Measurements from ENCODE around the gene CELSR2.

Gene CELSR2

GRCh38 chr1:109258481-109259466 lies 9.4 kb downstream of the CELSR2 start:
- Histone ChIP-seq H3K4me3 (ENCODE audit: low read depth, low read length) (no peak overlapping the region), H3K27me3 (ENCODE audit: insufficient read depth, low read depth, severe bottlenecking) (no peaks in the 10 kb centered on the region), H3K36me3 (peaks cover 63% of the 10 kb centered on the region), H3K27ac (no peak overlapping the region; the same call in 1 of the 2 replicates), H3K9me3 (ENCODE audit: severe bottlenecking) (no peaks in the 10 kb centered on the region)
- TF ChIP-seq CTCF (IDR thresholded peaks at IDR 0.05; ENCODE audit: low read depth, low read length), result no peak
- no peak for DNase-seq

- H3K36me3 ChIP-seq, result peaks cover 62% of the 10 kb centered on the region
- H3K9me3 ChIP-seq (ENCODE audit: severe bottlenecking), result no peaks in the 10 kb centered on the region
- no peak overlapping the region for H3K4me3 ChIP-seq (ENCODE audit: low read depth, low read length)
- H3K27ac ChIP-seq, result peak overlapping the region; percentile 44
- H3K27me3 ChIP-seq (ENCODE audit: insufficient read depth, low read depth, severe bottlenecking), result no peaks in the 10 kb centered on the region
- DNase-seq, result no peak
- no peak for TF ChIP-seq CTCF (IDR thresholded peaks at IDR 0.05; ENCODE audit: low read depth, low read length)
Observed at GRCh38 chr1:109259674-109260557, 10.6 kb downstream of the CELSR2 start.

- H3K4me3 ChIP-seq (ENCODE audit: low read depth, low read length), result no peak overlapping the region
- H3K27me3 ChIP-seq (ENCODE audit: insufficient read depth, low read depth, severe bottlenecking), result no peaks in the 10 kb centered on the region
- DNase-seq, result no peak
- no peak for TF ChIP-seq CTCF (IDR thresholded peaks at IDR 0.05; ENCODE audit: low read depth, low read length)
- no peaks in the 10 kb centered on the region for H3K9me3 ChIP-seq (ENCODE audit: severe bottlenecking)
- no peak overlapping the region for H3K27ac ChIP-seq
- H3K36me3 ChIP-seq, result peaks cover 73% of the 10 kb centered on the region
Observed at GRCh38 chr1:109261006-109261405, 11.7 kb downstream of the CELSR2 start.

- DNase-seq, result no peak
- TF ChIP-seq CTCF (IDR thresholded peaks at IDR 0.05; ENCODE audit: low read depth, low read length), result no peak
- Histone ChIP-seq H3K36me3 (peaks cover 75% of the 10 kb centered on the region), H3K27ac (no peak overlapping the region), H3K4me3 (ENCODE audit: low read depth, low read length) (no peak overlapping the region), H3K27me3 (ENCODE audit: insufficient read depth, low read depth, severe bottlenecking) (no peaks in the 10 kb centered on the region), H3K9me3 (ENCODE audit: severe bottlenecking) (no peaks in the 10 kb centered on the region)
Observed at GRCh38 chr1:109261578-109261977, 12.2 kb downstream of the CELSR2 start.

- no peak for TF ChIP-seq CTCF (IDR thresholded peaks at IDR 0.05; ENCODE audit: low read depth, low read length)
- H3K9me3 ChIP-seq (ENCODE audit: severe bottlenecking), result no peaks in the 10 kb centered on the region
- DNase-seq, result no peak
- H3K27ac ChIP-seq, result no peak overlapping the region
- H3K27me3 ChIP-seq (ENCODE audit: insufficient read depth, low read depth, severe bottlenecking), result no peaks in the 10 kb centered on the region
- no peak overlapping the region for H3K4me3 ChIP-seq (ENCODE audit: low read depth, low read length)
- H3K36me3 ChIP-seq, result peaks cover 79% of the 10 kb centered on the region
Observed at GRCh38 chr1:109262231-109263055, 13.1 kb downstream of the CELSR2 start.
